NB4 (cell line): Measurements from ENCODE around the gene SGCD.

Experiments used
- DNase-seq: peaks from one replicate; pipeline ENCODE4 v3.0.0; 2010; ENCODE audit warnings: low read depth
- H3K4me3 ChIP-seq: one replicate; pipeline ENCODE4 v1.5.1; 2011; ENCODE audit warnings: mild to moderate bottlenecking, low read depth, low read length, moderate library complexity
- CTCF ChIP-seq: IDR thresholded peaks from one replicate; pipeline ENCODE4 v1.5.1; 2012; ENCODE audit warnings: low read depth, low read length
- MYC ChIP-seq: IDR thresholded peaks from 2 replicates; pipeline ENCODE4 v1.6.1; 2011; ENCODE audit warnings: low read depth, low read length
- POLR2A ChIP-seq: IDR thresholded peaks from 2 replicates; pipeline ENCODE4 v1.6.1; 2011; ENCODE audit warnings: mild to moderate bottlenecking; ENCODE audit not compliant: insufficient read length; ENCODE audit errors: extremely low read depth
- TF ChIP-seq, protein P1 (sequence below): IDR thresholded peaks from 2 replicates; pipeline ENCODE4 v1.6.1; 2011; ENCODE audit warnings: low read depth, low read length

The SGCD gene

DNA sequence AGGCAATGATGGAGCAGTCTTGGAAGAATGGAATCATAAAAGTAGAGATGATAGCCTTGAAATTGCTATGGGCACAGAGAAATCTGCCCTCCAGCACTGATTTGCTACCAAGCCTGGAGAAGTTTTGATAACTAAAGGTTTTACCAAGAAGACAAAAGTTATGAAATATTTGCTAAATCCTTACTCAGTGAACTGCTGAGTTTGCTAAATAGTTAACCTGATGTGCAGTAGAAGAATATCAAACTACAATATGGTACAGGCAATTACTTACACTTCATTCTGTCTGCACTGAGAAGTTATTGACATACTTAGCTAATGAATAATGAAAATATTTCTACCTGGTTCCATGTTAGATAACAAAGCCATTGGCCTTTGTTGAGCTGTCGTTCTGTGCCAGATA, 124.5 kb downstream of the SGCD start:
- TF ChIP-seq, protein P1, sequence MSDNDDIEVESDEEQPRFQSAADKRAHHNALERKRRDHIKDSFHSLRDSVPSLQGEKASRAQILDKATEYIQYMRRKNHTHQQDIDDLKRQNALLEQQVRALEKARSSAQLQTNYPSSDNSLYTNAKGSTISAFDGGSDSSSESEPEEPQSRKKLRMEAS, result no peak
- TF ChIP-seq CTCF, result no peak
- TF ChIP-seq POLR2A, result no peak
- TF ChIP-seq MYC, result no peak
- H3K4me3 ChIP-seq, result no peak overlapping the region
- no peak for DNase-seq

DNA sequence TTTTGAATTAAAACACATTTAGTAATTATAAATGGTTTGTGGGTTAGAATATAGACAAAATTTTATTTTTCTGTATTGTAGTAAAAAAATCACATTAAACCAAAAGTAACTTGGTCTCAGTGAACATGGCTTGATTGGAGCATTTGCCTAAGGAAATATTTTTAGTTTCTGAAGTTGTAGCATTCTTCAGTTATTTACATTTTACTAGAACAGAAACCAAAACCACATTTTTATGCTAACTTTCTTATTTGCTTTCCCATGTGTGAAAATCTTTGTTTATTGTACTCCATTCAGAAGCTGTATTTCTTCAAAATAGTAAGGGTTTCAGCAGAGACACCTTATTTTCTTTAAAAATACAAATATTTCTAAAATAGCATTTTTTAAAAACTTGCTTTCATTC, 129.9 kb downstream of the SGCD start:
- no peak for DNase-seq
- no peak overlapping the region for H3K4me3 ChIP-seq
- TF ChIP-seq, protein P1, result no peak
- TF ChIP-seq POLR2A (no peak), MYC (no peak), CTCF (no peak)

GRCh38 chr5:156459812-156460385, 132.9 kb downstream of the SGCD start:
- no peak for DNase-seq
- no peak overlapping the region for H3K4me3 ChIP-seq
- TF ChIP-seq POLR2A (no peak), CTCF (no peak), MYC (no peak)
- TF ChIP-seq, protein P1, result no peak

DNA sequence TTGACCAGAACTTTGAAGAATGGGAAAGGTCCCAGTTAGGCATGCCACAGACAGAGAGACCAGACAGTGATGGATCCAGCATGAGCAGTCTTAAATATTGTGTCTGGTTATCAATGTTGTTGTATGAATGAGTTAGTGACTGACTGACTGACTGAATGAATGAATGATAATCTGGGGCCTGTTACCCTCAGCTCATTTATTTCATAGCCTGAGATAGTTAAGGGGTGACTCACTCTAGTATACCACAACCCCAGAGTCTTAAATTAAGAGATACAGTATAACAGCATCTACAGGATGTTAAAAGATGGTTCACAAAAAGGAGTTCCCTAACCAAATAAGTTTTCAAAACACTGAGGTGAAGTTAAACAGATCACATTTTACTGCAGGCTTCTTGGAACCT, 133.5 kb downstream of the SGCD start:
- no peak overlapping the region for H3K4me3 ChIP-seq
- TF ChIP-seq, protein P1, result no peak
- no peak for TF ChIP-seq CTCF
- DNase-seq, result no peak

DNA sequence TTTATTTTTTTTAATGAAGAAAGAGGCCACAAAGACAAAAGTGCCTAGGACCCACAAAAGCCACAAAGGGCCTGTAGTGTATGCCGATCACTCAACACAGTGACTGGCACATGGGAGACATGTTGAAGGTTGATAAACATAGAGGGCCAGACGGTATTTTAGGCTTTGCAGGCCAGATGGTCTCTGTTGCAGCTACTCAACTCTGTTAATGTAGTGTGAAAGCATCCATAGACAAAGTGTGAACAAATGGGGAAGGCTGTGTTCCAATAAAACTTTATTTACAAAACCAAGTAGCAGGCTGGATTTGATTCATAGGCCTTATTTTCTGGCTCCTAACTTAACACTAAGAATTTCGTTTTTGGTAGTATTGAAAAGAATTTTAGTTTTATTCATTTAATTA, 139.9 kb downstream of the SGCD start:
- TF ChIP-seq POLR2A (no peak), CTCF (no peak), MYC (no peak)
- TF ChIP-seq, protein P1, result no peak
- DNase-seq, result no peak
- H3K4me3 ChIP-seq, result no peak overlapping the region

GRCh38 chr5:156469636-156470035, 142.7 kb downstream of the SGCD start:
- TF ChIP-seq POLR2A, result no peak
- no peak for TF ChIP-seq CTCF
- TF ChIP-seq, protein P1, result no peak
- TF ChIP-seq MYC, result no peak
- H3K4me3 ChIP-seq, result no peak overlapping the region
- no peak for DNase-seq
